Prostate gland (tissue), 2 donors: ENCODE data around the gene SCGB2B2.

Experiments used
- CTCF ChIP-seq, 4 experiments: fragments of 200-600 bp in 2 of 4; fragments of 450-650 bp in 2 of 4; sonication (generic) in 2 of 4; IDR thresholded peaks; 1 replicate in 3 of 4; 2 replicates in 1 of 4; pipeline ENCODE4 v1.5.1; 2016 to 2019; ENCODE audit warnings: antibody characterized with exemption in 4 of 4, mild to moderate bottlenecking in 2 of 4, moderate library complexity in 2 of 4
- POLR2A ChIP-seq: fragments of 450-650 bp; IDR thresholded peaks from one replicate; pipeline ENCODE4 v1.6.1; 2016; ENCODE audit warnings: antibody characterized with exemption, mild to moderate bottlenecking
- POLR2AphosphoS5 ChIP-seq: sonication (generic); formaldehyde crosslinking; IDR thresholded peaks from one replicate; pipeline ENCODE4 v1.6.1; 2017; ENCODE audit warnings: antibody characterized with exemption

- TF ChIP-seq POLR2A: no peak
- no peak for TF ChIP-seq CTCF (IDR thresholded peaks at IDR 0.05)
- no peak for TF ChIP-seq POLR2AphosphoS5
Measured at GRCh38 chr19:34678421-34678820, 1.5 kb upstream of the SCGB2B2 start.
